ENCODE data around the gene CCDC30. TPM values are rescaled to one million over a fixed set of nuclear protein-coding genes. Genes with fewer than 3 reads are reported as not detected.

The CCDC30 gene
- total RNA-seq, 1 experiment from 2014 or later: 0.56 TPM

DNA sequence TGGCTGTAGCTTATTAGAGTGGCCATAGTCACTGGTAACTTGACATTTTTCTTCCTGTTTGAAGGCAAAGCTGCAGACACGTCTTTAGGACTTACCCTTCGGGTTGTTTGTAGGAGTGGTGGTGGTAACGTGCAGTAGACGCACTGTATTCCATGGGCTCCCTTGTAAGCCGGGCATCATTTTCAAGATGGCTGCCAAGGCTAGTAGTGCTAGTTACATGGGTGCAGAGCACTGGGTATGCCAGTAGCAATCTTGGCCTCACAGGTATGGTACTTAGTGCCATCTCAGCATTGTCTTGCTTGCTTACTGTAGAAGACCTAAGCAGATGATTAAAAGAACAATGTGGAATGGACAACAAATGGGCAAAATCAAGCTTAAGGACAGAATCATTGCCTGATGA is 221.1 kb downstream of the CCDC30 start:
- peak; percentile 30 for DNase-seq
- no peaks in the 10 kb centered on the region for H3K27me3 ChIP-seq
- H3K36me3 ChIP-seq: peaks cover 61% of the 10 kb centered on the region
- no peaks in the 10 kb centered on the region for H3K9me3 ChIP-seq
- H3K4me3 ChIP-seq: peak overlapping the region; percentile 87

GRCh38 chr1:42686418-42686817 is 223.3 kb downstream of the CCDC30 start:
- H3K27me3 ChIP-seq: no peaks in the 10 kb centered on the region
- no peak overlapping the region for H3K4me3 ChIP-seq
- no peaks in the 10 kb centered on the region for H3K9me3 ChIP-seq
- DNase-seq: no peak
- peaks cover 73% of the 10 kb centered on the region for H3K36me3 ChIP-seq

DNA sequence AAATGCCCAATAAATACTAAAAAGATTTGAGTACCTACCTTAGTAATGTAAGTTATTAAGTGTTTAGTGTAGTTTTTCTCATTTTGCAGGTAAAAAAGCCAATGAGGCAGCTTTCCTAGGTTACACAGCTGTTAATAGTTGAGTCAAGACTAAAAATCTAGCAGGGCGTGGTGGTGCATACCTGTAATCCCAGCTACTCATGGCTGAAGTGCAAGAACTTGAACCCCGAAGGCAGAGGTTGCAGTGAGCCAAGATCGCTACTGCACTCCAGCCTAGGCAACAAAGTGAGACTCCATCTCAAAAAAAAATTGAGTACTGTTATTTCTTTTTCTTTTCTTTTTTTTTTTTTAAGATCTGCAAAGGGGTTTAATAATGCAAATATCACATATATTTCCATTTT is 226.8 kb downstream of the CCDC30 start:
- no peak for DNase-seq
- Histone ChIP-seq H3K9me3 (no peaks in the 10 kb centered on the region), H3K36me3 (peaks cover 90% of the 10 kb centered on the region), H3K27me3 (no peaks in the 10 kb centered on the region), H3K4me3 (no peak overlapping the region)

GRCh38 chr1:42690477-42691156 is 227.5 kb downstream of the CCDC30 start:
- no peaks in the 10 kb centered on the region for H3K9me3 ChIP-seq
- peaks cover 90% of the 10 kb centered on the region for H3K36me3 ChIP-seq
- no peak for DNase-seq
- no peak overlapping the region for H3K4me3 ChIP-seq
- no peaks in the 10 kb centered on the region for H3K27me3 ChIP-seq

- no peaks in the 10 kb centered on the region for H3K27me3 ChIP-seq
- no peak overlapping the region for H3K4me3 ChIP-seq
- H3K9me3 ChIP-seq: no peaks in the 10 kb centered on the region
- DNase-seq: no peak
- peaks cover 90% of the 10 kb centered on the region for H3K36me3 ChIP-seq
Observed at GRCh38 chr1:42691157-42691498, 228.0 kb downstream of the CCDC30 start.

- H3K9me3 ChIP-seq: no peaks in the 10 kb centered on the region
- H3K27me3 ChIP-seq: no peaks in the 10 kb centered on the region
- no peak overlapping the region for H3K4me3 ChIP-seq
- H3K36me3 ChIP-seq: peaks cover 90% of the 10 kb centered on the region
- no peak for DNase-seq
Observed at GRCh38 chr1:42692461-42692860, 229.4 kb downstream of the CCDC30 start.

GRCh38 chr1:42692911-42693310 is 229.8 kb downstream of the CCDC30 start:
- DNase-seq: no peak
- Histone ChIP-seq H3K27me3 (no peaks in the 10 kb centered on the region), H3K9me3 (no peaks in the 10 kb centered on the region), H3K4me3 (no peak overlapping the region), H3K36me3 (peaks cover 90% of the 10 kb centered on the region)

- no peak for DNase-seq
- no peaks in the 10 kb centered on the region for H3K9me3 ChIP-seq
- peaks cover 98% of the 10 kb centered on the region for H3K36me3 ChIP-seq
- H3K4me3 ChIP-seq: no peak overlapping the region
- H3K27me3 ChIP-seq: no peaks in the 10 kb centered on the region
Observed at GRCh38 chr1:42698081-42698813, 235.2 kb downstream of the CCDC30 start.

- Histone ChIP-seq H3K4me3 (no peak overlapping the region), H3K36me3 (peaks cover 98% of the 10 kb centered on the region), H3K27me3 (no peaks in the 10 kb centered on the region), H3K9me3 (no peaks in the 10 kb centered on the region)
- no peak for DNase-seq
Observed at GRCh38 chr1:42700006-42700405, 236.9 kb downstream of the CCDC30 start.

DNA sequence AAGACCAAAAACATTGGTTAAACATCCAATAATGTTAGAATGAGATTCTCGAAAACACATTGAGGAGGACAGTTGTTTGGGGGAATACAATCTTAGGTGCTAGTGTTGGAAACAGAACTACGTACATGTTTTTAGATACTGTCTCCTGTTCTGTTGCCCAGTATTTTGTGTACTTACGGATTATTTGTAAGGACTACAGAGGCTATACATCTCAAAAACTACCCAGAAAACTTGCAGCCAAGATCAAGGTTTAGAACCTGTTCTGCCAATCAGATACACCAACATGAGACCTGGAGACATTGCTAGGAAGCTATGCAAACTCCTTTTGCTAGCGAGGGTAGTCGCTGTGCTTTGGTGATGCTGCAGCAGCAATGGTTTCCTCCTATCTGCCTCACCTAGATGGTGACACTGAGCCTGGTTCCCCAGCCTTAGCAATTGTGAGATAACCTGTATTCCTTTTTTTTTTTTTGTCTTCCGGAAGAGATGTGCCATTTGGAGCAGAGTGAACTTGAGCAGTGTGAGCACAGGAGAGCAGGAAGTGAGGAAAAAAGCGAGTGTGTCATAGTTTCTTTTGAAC is 240.9 kb downstream of the CCDC30 start:
- Histone ChIP-seq H3K27me3 (no peaks in the 10 kb centered on the region), H3K9me3 (no peaks in the 10 kb centered on the region), H3K4me3 (no peak overlapping the region), H3K36me3 (peaks cover 94% of the 10 kb centered on the region)
- no peak for DNase-seq

Other genes starting within 250 kb of the CCDC30 start
- 27.5 and 28.7 TPM in 2 replicates for gene FOXJ3, start 128.1 kb upstream of the CCDC30 start, total RNA-seq (2014; rRNA removed; shearing (Covaris generic); ENCODE audit: low replicate concordance)
- 0.03 TPM in 1 of 2 replicates, not detected in the other for gene RIMKLA, start 82.5 kb upstream of the CCDC30 start, total RNA-seq (2014; rRNA removed; shearing (Covaris generic); ENCODE audit: low replicate concordance)
- 0.07 TPM in 1 of 2 replicates, not detected in the other for gene ZMYND12, start 7.3 kb upstream of the CCDC30 start, total RNA-seq (2014; rRNA removed; shearing (Covaris generic); ENCODE audit: low replicate concordance)
- gene PPCS, start 6.7 kb upstream of the CCDC30 start, total RNA-seq (2014; rRNA removed; shearing (Covaris generic); ENCODE audit: low replicate concordance): 30.3 and 58.5 TPM in 2 replicates
- gene PPIH, start 195.1 kb downstream of the CCDC30 start, total RNA-seq (2014; rRNA removed; shearing (Covaris generic); ENCODE audit: low replicate concordance): 79.5 and 110 TPM in 2 replicates
- gene YBX1, start 219.1 kb downstream of the CCDC30 start, total RNA-seq (2014; rRNA removed; shearing (Covaris generic); ENCODE audit: low replicate concordance): 1,830 and 1,912 TPM in 2 replicates